Right lobe of liver (tissue), 4 donors: ENCODE results near the gene PLXNA2.

Source experiments
- POLR2A ChIP-seq: fragments of 450-650 bp; IDR thresholded peaks from one replicate; pipeline ENCODE4 v1.6.1; 2017; ENCODE audit warnings: antibody characterized with exemption, mild to moderate bottlenecking
- TF ChIP-seq, protein P1 (sequence below), 4 donors: fragments of 200-600 bp in 3 of 4; fragments of 450-650 bp in 1 of 4; IDR thresholded peaks; one replicate each; pipeline versions ENCODE4 v1.5.1 to v1.8.0; 2016 to 2022; ENCODE audit warnings: antibody characterized with exemption in 4 of 4, mild to moderate bottlenecking in 2 of 4
- donor health status: DM: no; HTN: no; CAD: no.
- donor health status: DM: no; HTN: no; CAD: no.
- donor health status: DM: no; HTN: yes; CAD: no.

DNA sequence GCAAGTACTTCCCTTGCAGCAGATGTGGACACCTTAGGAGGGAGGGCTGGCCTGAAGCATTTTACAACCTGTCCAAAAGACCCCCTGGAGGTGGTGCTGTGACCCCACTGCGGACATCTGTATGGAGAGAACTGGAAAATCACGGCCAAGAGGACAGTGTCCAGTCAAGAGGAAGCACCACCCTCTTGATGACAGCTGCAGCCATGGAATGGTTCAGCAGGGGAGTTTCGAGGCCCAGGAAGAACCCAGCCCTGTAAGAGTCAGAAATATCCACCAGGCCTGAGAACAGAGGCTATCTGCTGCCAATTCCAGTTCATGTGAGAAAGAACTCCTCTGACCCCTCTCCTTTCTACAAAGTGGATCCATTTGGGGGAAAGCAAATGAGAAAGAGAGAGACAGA is 126.8 kb downstream of the PLXNA2 start:
- no peak for TF ChIP-seq POLR2A
- TF ChIP-seq, protein P1, sequence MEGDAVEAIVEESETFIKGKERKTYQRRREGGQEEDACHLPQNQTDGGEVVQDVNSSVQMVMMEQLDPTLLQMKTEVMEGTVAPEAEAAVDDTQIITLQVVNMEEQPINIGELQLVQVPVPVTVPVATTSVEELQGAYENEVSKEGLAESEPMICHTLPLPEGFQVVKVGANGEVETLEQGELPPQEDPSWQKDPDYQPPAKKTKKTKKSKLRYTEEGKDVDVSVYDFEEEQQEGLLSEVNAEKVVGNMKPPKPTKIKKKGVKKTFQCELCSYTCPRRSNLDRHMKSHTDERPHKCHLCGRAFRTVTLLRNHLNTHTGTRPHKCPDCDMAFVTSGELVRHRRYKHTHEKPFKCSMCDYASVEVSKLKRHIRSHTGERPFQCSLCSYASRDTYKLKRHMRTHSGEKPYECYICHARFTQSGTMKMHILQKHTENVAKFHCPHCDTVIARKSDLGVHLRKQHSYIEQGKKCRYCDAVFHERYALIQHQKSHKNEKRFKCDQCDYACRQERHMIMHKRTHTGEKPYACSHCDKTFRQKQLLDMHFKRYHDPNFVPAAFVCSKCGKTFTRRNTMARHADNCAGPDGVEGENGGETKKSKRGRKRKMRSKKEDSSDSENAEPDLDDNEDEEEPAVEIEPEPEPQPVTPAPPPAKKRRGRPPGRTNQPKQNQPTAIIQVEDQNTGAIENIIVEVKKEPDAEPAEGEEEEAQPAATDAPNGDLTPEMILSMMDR (IDR thresholded peaks at IDR 0.05): no peak
